GM12874 (cell line): ENCODE data around the gene GRK6.

ENCODE experiments used
- TF ChIP-seq, protein P1 (sequence below): IDR thresholded peaks from 2 replicates; pipeline ENCODE4 v1.5.1; 2011; ENCODE audit warnings: low read depth, mild to moderate bottlenecking, control low read depth, low read length, moderate library complexity; ENCODE audit not compliant: insufficient read depth

GRK6 gene

GRCh38 chr5:177477701-177478477 is 51.4 kb downstream of the GRK6 start:
- TF ChIP-seq, protein P1, sequence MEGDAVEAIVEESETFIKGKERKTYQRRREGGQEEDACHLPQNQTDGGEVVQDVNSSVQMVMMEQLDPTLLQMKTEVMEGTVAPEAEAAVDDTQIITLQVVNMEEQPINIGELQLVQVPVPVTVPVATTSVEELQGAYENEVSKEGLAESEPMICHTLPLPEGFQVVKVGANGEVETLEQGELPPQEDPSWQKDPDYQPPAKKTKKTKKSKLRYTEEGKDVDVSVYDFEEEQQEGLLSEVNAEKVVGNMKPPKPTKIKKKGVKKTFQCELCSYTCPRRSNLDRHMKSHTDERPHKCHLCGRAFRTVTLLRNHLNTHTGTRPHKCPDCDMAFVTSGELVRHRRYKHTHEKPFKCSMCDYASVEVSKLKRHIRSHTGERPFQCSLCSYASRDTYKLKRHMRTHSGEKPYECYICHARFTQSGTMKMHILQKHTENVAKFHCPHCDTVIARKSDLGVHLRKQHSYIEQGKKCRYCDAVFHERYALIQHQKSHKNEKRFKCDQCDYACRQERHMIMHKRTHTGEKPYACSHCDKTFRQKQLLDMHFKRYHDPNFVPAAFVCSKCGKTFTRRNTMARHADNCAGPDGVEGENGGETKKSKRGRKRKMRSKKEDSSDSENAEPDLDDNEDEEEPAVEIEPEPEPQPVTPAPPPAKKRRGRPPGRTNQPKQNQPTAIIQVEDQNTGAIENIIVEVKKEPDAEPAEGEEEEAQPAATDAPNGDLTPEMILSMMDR, result no peak

- TF ChIP-seq, protein P1, result no peak
These were observed 52.5 kb downstream of the GRK6 start for GRCh38 chr5:177478711-177479646.

GRCh38 chr5:177479774-177480173 is 53.3 kb downstream of the GRK6 start:
- TF ChIP-seq, protein P1, result no peak

DNA sequence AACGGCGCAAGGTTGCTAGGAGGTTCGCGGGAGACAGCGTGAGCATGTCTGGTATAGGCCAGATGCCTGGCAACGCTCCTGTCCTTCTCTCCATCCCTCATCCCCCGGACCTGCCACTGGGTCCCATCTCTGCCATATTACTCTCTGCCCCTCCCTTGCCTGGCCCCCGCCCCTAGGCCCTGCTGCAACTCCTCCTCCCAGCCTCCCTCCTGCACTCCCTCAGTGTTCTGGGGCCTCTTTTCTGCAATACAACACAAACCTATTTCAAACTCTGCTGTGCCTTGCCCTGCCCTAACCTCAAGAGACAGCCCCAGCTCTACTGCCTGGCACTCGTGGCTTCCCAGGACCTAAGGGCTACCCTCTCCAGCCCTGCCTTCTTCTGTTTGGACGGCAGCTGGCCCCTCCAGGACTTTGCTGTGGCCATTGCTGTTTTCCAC is 55.9 kb downstream of the GRK6 start:
- TF ChIP-seq, protein P1, result no peak

GRCh38 chr5:177483042-177483441 is 56.6 kb downstream of the GRK6 start:
- TF ChIP-seq, protein P1, result no peak

GRCh38 chr5:177483994-177484901 is 57.8 kb downstream of the GRK6 start:
- TF ChIP-seq, protein P1, result no peak
